ENCODE results near the gene MATR3.
A peak's percentile ranks its signal among the peaks of the same experiment; 100 is the strongest.

The MATR3 gene

GRCh38 chr5:139273572-139274289 is 19.8 kb upstream of the MATR3 start:
- H3K4me1 ChIP-seq (ENCODE audit: control insufficient read depth, low read depth, low read length) = peaks cover 35% of the 10 kb centered on the region

GRCh38 chr5:139275536-139275935 is 18.0 kb upstream of the MATR3 start:
- peak overlapping the region; percentile 99 for H3K4me3 ChIP-seq (ENCODE audit: low read length)

More at GRCh38 chr5:139273572-139274289, 19.8 kb upstream of the MATR3 start:
- peaks cover 37% of the 10 kb centered on the region for H3K36me3 ChIP-seq (ENCODE audit: control insufficient read depth, low read depth, low read length)
- no peaks in the 10 kb centered on the region for H3K9me3 ChIP-seq (ENCODE audit: control insufficient read depth, low read depth, low read length)
- H3K27ac ChIP-seq (ENCODE audit: low read length) = peak overlapping the region; percentile 98
- H3K27me3 ChIP-seq (ENCODE audit: control insufficient read depth, insufficient read depth, low read length) = no peaks in the 10 kb centered on the region
- peak overlapping the region; percentile 99 for H3K4me3 ChIP-seq (ENCODE audit: low read length)
- H3K9ac ChIP-seq (ENCODE audit: low read length) = peak overlapping the region; percentile 100

GRCh38 chr5:139275956-139276355 is 17.6 kb upstream of the MATR3 start:
- no peaks in the 10 kb centered on the region for H3K27me3 ChIP-seq (ENCODE audit: control insufficient read depth, insufficient read depth, low read length)
- peak overlapping the region; percentile 67 for H3K27ac ChIP-seq (ENCODE audit: low read length)
- H3K9me3 ChIP-seq (ENCODE audit: control insufficient read depth, low read depth, low read length) = no peaks in the 10 kb centered on the region
- peaks cover 35% of the 10 kb centered on the region for H3K4me1 ChIP-seq (ENCODE audit: control insufficient read depth, low read depth, low read length)
- peaks cover 59% of the 10 kb centered on the region for H3K36me3 ChIP-seq (ENCODE audit: control insufficient read depth, low read depth, low read length)
- H3K9ac ChIP-seq (ENCODE audit: low read length) = peak overlapping the region; percentile 100
- peak overlapping the region; percentile 99 for H3K4me3 ChIP-seq (ENCODE audit: low read length)

More at GRCh38 chr5:139275536-139275935, 18.0 kb upstream of the MATR3 start:
- H3K4me1 ChIP-seq (ENCODE audit: control insufficient read depth, low read depth, low read length) = peaks cover 35% of the 10 kb centered on the region
- H3K9ac ChIP-seq (ENCODE audit: low read length) = peak overlapping the region; percentile 100
- peak overlapping the region; percentile 67 for H3K27ac ChIP-seq (ENCODE audit: low read length)
- peaks cover 55% of the 10 kb centered on the region for H3K36me3 ChIP-seq (ENCODE audit: control insufficient read depth, low read depth, low read length)
- no peaks in the 10 kb centered on the region for H3K9me3 ChIP-seq (ENCODE audit: control insufficient read depth, low read depth, low read length)
- no peaks in the 10 kb centered on the region for H3K27me3 ChIP-seq (ENCODE audit: control insufficient read depth, insufficient read depth, low read length)

- Histone ChIP-seq H3K27ac (ENCODE audit: low read length) (peak overlapping the region; percentile 8), H3K36me3 (ENCODE audit: control insufficient read depth, low read depth, low read length) (peaks cover 64% of the 10 kb centered on the region), H3K9ac (ENCODE audit: low read length) (peak overlapping the region; percentile 100), H3K27me3 (ENCODE audit: control insufficient read depth, insufficient read depth, low read length) (no peaks in the 10 kb centered on the region), H3K4me1 (ENCODE audit: control insufficient read depth, low read depth, low read length) (peaks cover 35% of the 10 kb centered on the region), H3K4me3 (ENCODE audit: low read length) (peak overlapping the region; percentile 99), H3K9me3 (ENCODE audit: control insufficient read depth, low read depth, low read length) (no peaks in the 10 kb centered on the region)
Observed at GRCh38 chr5:139276426-139276825, 17.1 kb upstream of the MATR3 start.

- no peaks in the 10 kb centered on the region for H3K9me3 ChIP-seq (ENCODE audit: control insufficient read depth, low read depth, low read length)
- H3K36me3 ChIP-seq (ENCODE audit: control insufficient read depth, low read depth, low read length) = peaks cover 71% of the 10 kb centered on the region
- H3K27me3 ChIP-seq (ENCODE audit: control insufficient read depth, insufficient read depth, low read length) = no peaks in the 10 kb centered on the region
- peak overlapping the region; percentile 8 for H3K27ac ChIP-seq (ENCODE audit: low read length)
- peak overlapping the region; percentile 100 for H3K9ac ChIP-seq (ENCODE audit: low read length)
- peak overlapping the region; percentile 99 for H3K4me3 ChIP-seq (ENCODE audit: low read length)
- H3K4me1 ChIP-seq (ENCODE audit: control insufficient read depth, low read depth, low read length) = peaks cover 35% of the 10 kb centered on the region
Observed at GRCh38 chr5:139277171-139277570, 16.4 kb upstream of the MATR3 start.

GRCh38 chr5:139278540-139279274 is 14.8 kb upstream of the MATR3 start:
- H3K27me3 ChIP-seq (ENCODE audit: control insufficient read depth, insufficient read depth, low read length) = no peaks in the 10 kb centered on the region
- peaks cover 86% of the 10 kb centered on the region for H3K36me3 ChIP-seq (ENCODE audit: control insufficient read depth, low read depth, low read length)
- no peak overlapping the region for H3K9ac ChIP-seq (ENCODE audit: low read length)
- H3K4me3 ChIP-seq (ENCODE audit: low read length) = no peak overlapping the region
- H3K27ac ChIP-seq (ENCODE audit: low read length) = no peak overlapping the region
- H3K9me3 ChIP-seq (ENCODE audit: control insufficient read depth, low read depth, low read length) = no peaks in the 10 kb centered on the region
- peaks cover 24% of the 10 kb centered on the region for H3K4me1 ChIP-seq (ENCODE audit: control insufficient read depth, low read depth, low read length)

- Histone ChIP-seq H3K4me3 (ENCODE audit: low read length) (no peak overlapping the region), H3K4me1 (ENCODE audit: control insufficient read depth, low read depth, low read length) (peaks cover 7% of the 10 kb centered on the region), H3K27me3 (ENCODE audit: control insufficient read depth, insufficient read depth, low read length) (no peaks in the 10 kb centered on the region), H3K36me3 (ENCODE audit: control insufficient read depth, low read depth, low read length) (peaks cover 94% of the 10 kb centered on the region), H3K9me3 (ENCODE audit: control insufficient read depth, low read depth, low read length) (no peaks in the 10 kb centered on the region), H3K9ac (ENCODE audit: low read length) (no peak overlapping the region), H3K27ac (ENCODE audit: low read length) (no peak overlapping the region)
Observed at GRCh38 chr5:139282197-139282557, 11.4 kb upstream of the MATR3 start.

- Histone ChIP-seq H3K4me1 (ENCODE audit: control insufficient read depth, low read depth, low read length) (no peaks in the 10 kb centered on the region), H3K9ac (ENCODE audit: low read length) (no peak overlapping the region), H3K27ac (ENCODE audit: low read length) (no peak overlapping the region), H3K9me3 (ENCODE audit: control insufficient read depth, low read depth, low read length) (no peaks in the 10 kb centered on the region), H3K27me3 (ENCODE audit: control insufficient read depth, insufficient read depth, low read length) (no peaks in the 10 kb centered on the region), H3K36me3 (ENCODE audit: control insufficient read depth, low read depth, low read length) (peaks cover 82% of the 10 kb centered on the region), H3K4me3 (ENCODE audit: low read length) (no peak overlapping the region)
Observed at GRCh38 chr5:139283252-139284166, 10.0 kb upstream of the MATR3 start.

GRCh38 chr5:139284295-139284694 is 9.2 kb upstream of the MATR3 start:
- Histone ChIP-seq H3K27me3 (ENCODE audit: control insufficient read depth, insufficient read depth, low read length) (no peaks in the 10 kb centered on the region), H3K4me1 (ENCODE audit: control insufficient read depth, low read depth, low read length) (no peaks in the 10 kb centered on the region), H3K9ac (ENCODE audit: low read length) (no peak overlapping the region), H3K36me3 (ENCODE audit: control insufficient read depth, low read depth, low read length) (peaks cover 75% of the 10 kb centered on the region), H3K9me3 (ENCODE audit: control insufficient read depth, low read depth, low read length) (no peaks in the 10 kb centered on the region), H3K4me3 (ENCODE audit: low read length) (no peak overlapping the region), H3K27ac (ENCODE audit: low read length) (no peak overlapping the region)

GRCh38 chr5:139285651-139286392 is 7.7 kb upstream of the MATR3 start:
- Histone ChIP-seq H3K9me3 (ENCODE audit: control insufficient read depth, low read depth, low read length) (no peaks in the 10 kb centered on the region), H3K9ac (ENCODE audit: low read length) (no peak overlapping the region), H3K4me1 (ENCODE audit: control insufficient read depth, low read depth, low read length) (no peaks in the 10 kb centered on the region), H3K27ac (ENCODE audit: low read length) (no peak overlapping the region), H3K36me3 (ENCODE audit: control insufficient read depth, low read depth, low read length) (peaks cover 63% of the 10 kb centered on the region), H3K4me3 (ENCODE audit: low read length) (no peak overlapping the region), H3K27me3 (ENCODE audit: control insufficient read depth, insufficient read depth, low read length) (no peaks in the 10 kb centered on the region)
